Immature natural killer cell (primary cell): ENCODE data around the gene ARRB1. TPM values are rescaled to one million over a fixed set of nuclear protein-coding genes. Genes with fewer than 3 reads are reported as not detected.

Experiments used
- DNase-seq, 3 donors: peaks; one replicate each; pipeline ENCODE4 v3.0.0; 2022; ENCODE audit warnings: mixed read lengths in 1 of 3
- H3K27ac Mint-ChIP-seq, 6 donors: one replicate each; pipeline ENCODE4 v1.8.0; 2020; ENCODE audit warnings: mixed read lengths in 6 of 6, mild to moderate bottlenecking in 5 of 6, inconsistent platforms in 4 of 6, moderate library complexity in 3 of 6
- H3K27me3 Mint-ChIP-seq, 3 donors: one replicate each; pipeline ENCODE4 v1.8.0; 2020 to 2021; ENCODE audit warnings: low read depth in 3 of 3, mild to moderate bottlenecking in 3 of 3, mixed read lengths in 3 of 3, moderate library complexity in 3 of 3, inconsistent platforms in 1 of 3
- H3K36me3 Mint-ChIP-seq, 3 donors: one replicate each; pipeline ENCODE4 v1.8.0; 2020; ENCODE audit warnings: mixed read lengths in 3 of 3, inconsistent platforms in 2 of 3, mild to moderate bottlenecking in 2 of 3
- H3K4me1 Mint-ChIP-seq, 2 donors: one replicate each; pipeline ENCODE4 v1.8.0; 2020; ENCODE audit warnings: inconsistent platforms in 2 of 2, mild to moderate bottlenecking in 2 of 2, mixed read lengths in 2 of 2, moderate library complexity in 1 of 2
- H3K4me3 Mint-ChIP-seq, 5 donors: one replicate each; pipeline ENCODE4 v1.8.0; 2020; ENCODE audit warnings: mild to moderate bottlenecking in 5 of 5, mixed read lengths in 5 of 5, inconsistent platforms in 3 of 5, moderate library complexity in 3 of 5
- H3K9me3 Mint-ChIP-seq, 6 donors: one replicate each; pipeline ENCODE4 v1.8.0; 2020; ENCODE audit warnings: mild to moderate bottlenecking in 6 of 6, mixed read lengths in 6 of 6, inconsistent platforms in 4 of 6, moderate library complexity in 3 of 6
- polyA plus RNA-seq, 3 donors: library from polyadenylated mRNA; unstranded; fragments of 300-500 nt; fragmentation: Illumina TruSeq; gene quantifications; one replicate each; pipeline ENCODE4 v1.2.3, GENCODE V29; 2021

Gene ARRB1
- polyA plus RNA-seq = 10 to 100 TPM; 28.7 to 51.1 (median 41.5) TPM

- Mint-ChIP-seq H3K4me3 (peak within 1 kb of the TSS; percentile 92 to 97 (median 95)), H3K27ac (peak within 1 kb of the TSS; percentile 94 to 98 (median 95)), H3K36me3 (peaks cover 0 to 4% (median 3%) of the 10 kb centered on the region in 3 donors), H3K9me3 (no peaks in the 10 kb centered on the region), H3K27me3 (peaks cover 16 to 33% (median 23%) of the 10 kb centered on the region in 3 donors), H3K4me1 (peaks cover 68 to 70% of the 10 kb centered on the region in 2 donors)
- DNase-seq = no peak
Observed at GRCh38 chr11:75351541-75351790, at the start of gene ARRB1. Gene ARRB1 (minus strand): TSS chr11:75351661. CDS start chr11:75351607, 54 bp downstream.

DNA sequence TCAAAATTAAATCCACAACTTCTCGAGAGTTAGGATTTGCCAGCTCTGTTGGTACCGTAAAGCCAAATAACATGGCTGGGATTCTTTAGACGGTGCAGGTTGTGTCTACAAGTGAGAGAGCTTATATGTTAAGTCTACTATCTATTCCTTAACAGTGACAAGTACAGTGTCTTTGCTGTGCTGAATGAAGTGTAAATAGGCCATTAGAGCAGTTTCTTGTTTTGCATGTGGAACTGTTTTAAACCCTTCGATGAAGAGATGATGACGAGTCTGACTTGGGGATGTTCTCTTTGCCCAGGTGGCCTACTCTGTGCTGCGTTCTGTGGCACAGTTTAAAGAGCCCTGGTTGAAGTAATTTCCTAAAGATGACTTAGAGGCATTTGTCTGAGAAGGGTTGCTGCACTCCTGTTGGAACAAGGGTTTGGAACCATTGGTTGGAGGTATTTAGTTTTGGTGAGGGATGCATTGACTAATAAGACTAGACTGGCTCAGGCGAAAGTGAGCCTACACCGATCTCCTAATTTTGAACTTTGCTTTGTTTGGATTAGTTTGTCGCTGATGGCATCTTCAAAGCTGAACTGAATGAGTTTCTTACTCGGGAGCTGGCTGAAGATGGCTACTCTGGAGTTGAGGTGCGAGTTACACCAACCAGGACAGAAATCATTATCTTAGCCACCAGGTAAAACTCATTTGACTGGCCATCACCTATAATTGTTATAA is 48.8 kb upstream of the ARRB1 start:
- H3K27ac Mint-ChIP-seq = peak overlapping the region; percentile 93 to 98 (median 96)
- peak in 2 of 3 donors; percentile 16 to 23 for DNase-seq
- H3K4me1 Mint-ChIP-seq = peaks cover 42 to 64% of the 10 kb centered on the region in 2 donors
- H3K27me3 Mint-ChIP-seq = peaks cover 0 to 3% (median 1%) of the 10 kb centered on the region in 3 donors
- peaks cover 9 to 37% (median 27%) of the 10 kb centered on the region in 3 donors for H3K36me3 Mint-ChIP-seq
- H3K9me3 Mint-ChIP-seq = no peaks in the 10 kb centered on the region
- H3K4me3 Mint-ChIP-seq = peak overlapping the region; percentile 93 to 97 (median 96)

DNA sequence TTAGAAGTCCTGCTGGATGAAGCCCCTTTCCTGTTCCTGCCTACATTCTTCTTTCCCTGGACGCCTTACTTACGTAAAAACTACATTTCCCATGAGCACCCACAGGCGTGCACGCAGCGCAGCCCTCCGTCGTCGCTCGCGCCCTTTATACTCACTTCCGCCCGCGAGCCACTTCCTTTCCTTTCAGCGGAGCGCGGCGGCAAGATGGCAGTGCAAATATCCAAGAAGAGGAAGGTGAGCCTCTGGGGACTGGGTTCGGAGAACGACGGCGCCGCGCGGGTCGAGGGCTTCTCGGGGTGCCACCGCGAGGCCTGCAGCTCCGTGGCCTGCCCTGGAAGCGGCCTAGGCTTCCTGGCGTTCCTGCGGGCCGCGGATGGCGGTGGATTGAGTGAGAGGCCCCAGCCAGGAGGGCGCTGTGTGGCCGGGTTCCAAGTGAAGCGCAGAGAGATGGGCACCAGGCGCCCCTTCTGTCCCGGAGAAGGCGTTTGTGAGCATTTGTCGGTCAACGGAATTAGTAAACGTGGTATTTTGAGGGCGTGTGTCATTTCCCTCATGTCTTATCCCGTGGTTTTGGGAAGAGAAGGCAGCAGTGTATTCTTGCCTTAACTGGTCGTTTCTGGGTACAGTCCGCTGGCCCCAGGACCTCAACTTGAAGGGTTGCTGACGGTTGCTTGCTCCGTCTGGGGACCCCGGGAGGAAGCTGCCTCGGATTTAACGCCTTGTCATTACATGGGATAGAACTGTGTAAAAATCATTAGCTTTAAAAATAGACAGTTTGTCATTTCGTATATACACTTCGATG is 48.1 kb upstream of the ARRB1 start, which contains the start of gene RPS3:
TSS of gene RPS3 (plus strand) at position 175 of the 802 bp plus-strand sequence. CDS start at position 205, 30 bp downstream.
- H3K36me3 Mint-ChIP-seq = peaks cover 9 to 30% (median 27%) of the 10 kb centered on the region in 3 donors

GRCh38 chr11:75398906-75399305 is 47.4 kb upstream of the ARRB1 start:
- H3K9me3 Mint-ChIP-seq = no peaks in the 10 kb centered on the region
- peak overlapping the region in 4 of 5 donors; percentile 93 to 97 (median 96) for H3K4me3 Mint-ChIP-seq
- H3K4me1 Mint-ChIP-seq = peaks cover 35 to 50% of the 10 kb centered on the region in 2 donors

More for the DNA sequence above, 48.1 kb upstream of the ARRB1 start, which contains the start of gene RPS3:
- peak within 1 kb of the TSS; percentile 93 to 98 (median 96) for H3K27ac Mint-ChIP-seq
- peak; percentile 85 to 86 (median 85) for DNase-seq
- peaks cover 40 to 57% of the 10 kb centered on the region in 2 donors for H3K4me1 Mint-ChIP-seq
- H3K4me3 Mint-ChIP-seq = peak within 1 kb of the TSS; percentile 93 to 97 (median 96)
- no peaks in the 10 kb centered on the region for H3K9me3 Mint-ChIP-seq
- peaks cover 0 to 3% (median 1%) of the 10 kb centered on the region in 3 donors for H3K27me3 Mint-ChIP-seq

DNA sequence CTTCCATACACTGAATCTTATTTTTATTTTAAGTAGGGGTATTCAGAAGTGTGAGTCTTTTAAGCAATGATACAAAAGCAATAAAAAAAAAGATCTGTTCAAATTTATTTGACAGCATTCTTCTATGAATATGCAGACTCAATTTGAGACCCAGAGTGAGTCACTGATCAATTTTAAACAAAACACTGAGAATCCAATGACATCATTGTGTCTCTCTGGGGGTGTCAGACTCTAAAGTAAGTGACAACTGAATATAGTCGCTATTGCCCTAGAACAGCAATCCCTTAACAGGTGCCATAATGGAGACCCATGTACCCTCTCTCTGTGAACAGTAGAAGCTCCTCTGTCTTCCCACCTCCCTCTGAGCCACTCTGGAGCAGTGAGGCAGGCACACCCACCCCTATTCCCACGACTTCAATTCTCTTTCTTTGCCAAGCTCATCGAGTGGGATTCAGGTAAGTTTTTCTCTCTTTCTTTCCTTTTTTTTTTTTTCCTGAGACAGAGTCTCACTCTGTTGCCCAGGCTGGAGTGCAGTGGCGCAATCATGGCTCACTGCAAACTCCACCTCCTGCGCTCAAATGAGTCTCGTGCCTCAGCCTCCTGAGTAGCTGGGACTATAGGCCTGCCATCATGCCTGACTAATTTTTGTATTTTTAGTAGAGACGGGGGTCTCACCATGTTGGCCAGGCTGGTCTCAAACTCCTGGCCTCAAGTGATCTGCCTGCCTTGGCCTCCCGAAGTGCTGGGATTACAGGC is 42.8 kb upstream of the ARRB1 start:
- Mint-ChIP-seq H3K27me3 (peaks cover 0 to 7% (median 5%) of the 10 kb centered on the region in 3 donors), H3K9me3 (no peaks in the 10 kb centered on the region), H3K4me1 (peaks cover 2 to 4% of the 10 kb centered on the region in 2 donors), H3K36me3 (no peaks in the 10 kb centered on the region), H3K27ac (no peak overlapping the region), H3K4me3 (no peak overlapping the region)
- no peak for DNase-seq

More at GRCh38 chr11:75398906-75399305, 47.4 kb upstream of the ARRB1 start:
- no peak for DNase-seq
- peaks cover 3 to 24% (median 24%) of the 10 kb centered on the region in 3 donors for H3K36me3 Mint-ChIP-seq
- peaks cover 0 to 3% (median 1%) of the 10 kb centered on the region in 3 donors for H3K27me3 Mint-ChIP-seq
- H3K27ac Mint-ChIP-seq = peak overlapping the region; percentile 93 to 98 (median 96)

- Mint-ChIP-seq H3K36me3 (no peaks in the 10 kb centered on the region), H3K9me3 (no peaks in the 10 kb centered on the region), H3K4me3 (no peak overlapping the region), H3K4me1 (no peaks in the 10 kb centered on the region), H3K27me3 (peaks cover 0 to 8% (median 5%) of the 10 kb centered on the region in 3 donors), H3K27ac (no peak overlapping the region)
- DNase-seq = no peak
Observed at GRCh38 chr11:75389925-75390324, 38.5 kb upstream of the ARRB1 start.

DNA sequence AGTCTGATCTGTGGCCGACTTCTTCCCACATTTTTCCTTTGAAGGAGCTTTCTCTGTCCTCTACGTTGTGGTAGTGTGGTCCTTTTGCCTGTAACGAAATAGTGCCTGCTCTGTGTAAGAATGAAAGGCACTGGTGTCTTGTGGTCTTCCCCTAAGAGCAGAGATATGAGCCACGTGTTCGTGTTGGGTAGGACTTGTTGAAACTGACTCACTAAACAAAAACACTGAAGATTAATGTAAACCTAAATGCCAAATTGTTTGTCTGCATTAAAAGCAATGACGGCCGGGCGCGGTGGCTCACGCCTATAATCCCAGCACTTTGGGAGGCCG is 37.8 kb upstream of the ARRB1 start:
- Mint-ChIP-seq H3K9me3 (no peaks in the 10 kb centered on the region), H3K4me3 (no peak overlapping the region), H3K27ac (no peak overlapping the region), H3K4me1 (peaks cover 6% of the 10 kb centered on the region in 2 donors), H3K27me3 (peaks cover 3 to 8% (median 5%) of the 10 kb centered on the region in 3 donors), H3K36me3 (no peaks in the 10 kb centered on the region)
- no peak for DNase-seq

DNA sequence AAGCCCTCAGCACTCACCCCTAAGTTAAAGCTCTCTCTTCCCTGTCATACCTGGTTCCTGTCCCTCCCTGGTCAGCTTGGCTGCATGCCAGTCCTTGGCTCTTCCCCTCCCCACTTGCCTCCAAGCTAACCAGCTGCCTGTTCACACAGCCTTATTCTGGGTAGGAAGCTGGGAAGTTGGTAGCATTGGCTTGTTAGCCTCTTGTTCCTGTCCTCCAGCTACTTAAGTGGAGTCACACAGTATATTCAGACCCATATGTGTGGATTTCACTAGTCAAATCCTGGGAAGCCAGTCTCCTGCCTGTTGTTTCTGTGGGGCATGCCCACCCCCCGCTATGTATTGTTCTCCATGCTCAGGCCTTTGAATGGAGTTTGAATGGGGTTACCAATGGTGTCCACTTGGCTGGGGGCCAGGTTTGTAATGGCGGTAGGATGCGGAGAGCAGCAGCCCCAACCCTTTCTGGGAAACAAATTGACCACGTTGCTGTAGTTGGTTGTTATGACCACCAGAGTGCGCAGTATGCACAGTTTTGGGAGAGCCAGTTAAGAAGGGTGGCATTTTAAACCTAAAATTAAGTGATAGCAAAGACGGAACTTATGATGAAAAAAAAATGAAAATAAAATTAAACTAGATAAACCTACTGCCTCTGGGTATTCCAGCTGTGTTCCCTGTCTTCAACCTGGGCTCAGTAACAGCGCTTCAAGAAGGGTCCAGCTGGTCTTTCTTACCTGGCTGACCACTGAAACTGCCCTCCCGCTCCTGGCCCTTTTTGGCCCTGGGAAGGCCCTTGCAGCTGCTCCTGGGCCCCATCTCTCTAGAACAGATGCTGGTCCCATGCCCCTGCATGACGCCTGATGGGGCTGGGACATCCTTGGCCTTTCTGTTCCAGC is 37.2 kb upstream of the ARRB1 start:
- Mint-ChIP-seq H3K36me3 (no peaks in the 10 kb centered on the region), H3K27me3 (peaks cover 5 to 8% (median 7%) of the 10 kb centered on the region in 3 donors), H3K9me3 (no peaks in the 10 kb centered on the region), H3K4me3 (no peak overlapping the region), H3K27ac (no peak overlapping the region), H3K4me1 (peaks cover 12% of the 10 kb centered on the region in 2 donors)
- peak; percentile 63 to 69 (median 66) for DNase-seq

- H3K4me1 Mint-ChIP-seq = peaks cover 19 to 20% of the 10 kb centered on the region in 2 donors
- no peaks in the 10 kb centered on the region for H3K9me3 Mint-ChIP-seq
- H3K36me3 Mint-ChIP-seq = no peaks in the 10 kb centered on the region
- H3K4me3 Mint-ChIP-seq = no peak overlapping the region
- peaks cover 3 to 8% (median 7%) of the 10 kb centered on the region in 3 donors for H3K27me3 Mint-ChIP-seq
- H3K27ac Mint-ChIP-seq = no peak overlapping the region
- no peak for DNase-seq
Observed at GRCh38 chr11:75387736-75388294, 36.4 kb upstream of the ARRB1 start.

GRCh38 chr11:75386942-75387630 is 35.6 kb upstream of the ARRB1 start:
- no peak overlapping the region for H3K4me3 Mint-ChIP-seq
- peaks cover 3 to 8% (median 7%) of the 10 kb centered on the region in 3 donors for H3K27me3 Mint-ChIP-seq

GRCh38 chr11:75384438-75385080 is 33.1 kb upstream of the ARRB1 start:
- Mint-ChIP-seq H3K27me3 (peaks cover 0 to 7% (median 2%) of the 10 kb centered on the region in 3 donors), H3K9me3 (no peaks in the 10 kb centered on the region), H3K4me1 (peaks cover 33 to 35% of the 10 kb centered on the region in 2 donors), H3K36me3 (no peaks in the 10 kb centered on the region), H3K27ac (peak overlapping the region; percentile 80 to 92 (median 90)), H3K4me3 (peak overlapping the region; percentile 78 to 89 (median 85))
- DNase-seq = peak; percentile 76 to 79 (median 78)

More at GRCh38 chr11:75386942-75387630, 35.6 kb upstream of the ARRB1 start:
- H3K27ac Mint-ChIP-seq = no peak overlapping the region
- H3K9me3 Mint-ChIP-seq = no peaks in the 10 kb centered on the region
- H3K36me3 Mint-ChIP-seq = no peaks in the 10 kb centered on the region
- DNase-seq = no peak
- peaks cover 22 to 26% of the 10 kb centered on the region in 2 donors for H3K4me1 Mint-ChIP-seq
